ENCODE measurements around the gene NPEPPS. TPM values are rescaled to one million over a fixed set of nuclear protein-coding genes. Genes with fewer than 3 reads are reported as not detected.

The NPEPPS gene
- total and polyA plus RNA-seq, 10 donors = 19.2 to 165 (median 107) TPM

GRCh38 chr17:47638903-47639302, 108.0 kb downstream of the NPEPPS start:
- Histone ChIP-seq H3K4me1 (peaks cover 0 to 8% (median 2%) of the 10 kb centered on the region in 6 donors), H3K27ac (no peak overlapping the region), H3K9me3 (no peaks in the 10 kb centered on the region), H3K4me3 (no peak overlapping the region), H3K36me3 (peaks cover 0 to 46% (median 3%) of the 10 kb centered on the region in 6 donors), H3K27me3 (replicated peaks in 1 of 7) (no peaks in the 10 kb centered on the region)
- no peak for TF ChIP-seq POLR2A (IDR thresholded peaks at IDR 0.05)
- no peak for TF ChIP-seq POLR2AphosphoS5 (IDR thresholded peaks at IDR 0.05)
- TF ChIP-seq CTCF (IDR thresholded peaks at IDR 0.05 in 8 of 11, conservative IDR thresholded peaks at IDR 0.05 in 3 of 11) = no peak
- 84 to 92% (median 88%) methylated on average over 5 of the region's 5 CpGs for WGBS, 5 donors
- intact Hi-C loops (cut with DNase I; ENCODE audit: low total_unique reads) = no loop called here
- DNase-seq = no peak

- H3K27ac ChIP-seq = no peak overlapping the region
- no peak for TF ChIP-seq CTCF (IDR thresholded peaks at IDR 0.05 in 8 of 11, conservative IDR thresholded peaks at IDR 0.05 in 3 of 11)
- TF ChIP-seq POLR2AphosphoS5 (IDR thresholded peaks at IDR 0.05) = no peak
- TF ChIP-seq POLR2A (IDR thresholded peaks at IDR 0.05) = no peak
- WGBS, 5 donors = 87 to 91% (median 89%) methylated on average over 3 of the region's 3 CpGs
- no peak for DNase-seq
- no peaks in the 10 kb centered on the region for H3K27me3 ChIP-seq (replicated peaks in 1 of 7)
- intact Hi-C loops (cut with DNase I; ENCODE audit: low total_unique reads) = no loop called here
- peaks cover 0 to 35% (median 3%) of the 10 kb centered on the region in 6 donors for H3K36me3 ChIP-seq
- H3K4me1 ChIP-seq = peaks cover 0 to 18% (median 4%) of the 10 kb centered on the region in 6 donors
- H3K4me3 ChIP-seq = no peak overlapping the region
- H3K9me3 ChIP-seq = no peaks in the 10 kb centered on the region
Measured at GRCh38 chr17:47640076-47640475, 109.2 kb downstream of the NPEPPS start.

- whole genome bisulfite sequencing, 5 donors = 83 to 94% (median 90%) methylated on average over 4 of the region's 4 CpGs
- TF ChIP-seq CTCF (IDR thresholded peaks at IDR 0.05 in 8 of 11, conservative IDR thresholded peaks at IDR 0.05 in 3 of 11) (no peak), POLR2AphosphoS5 (IDR thresholded peaks at IDR 0.05) (no peak), POLR2A (IDR thresholded peaks at IDR 0.05) (no peak)
- no peaks in the 10 kb centered on the region for H3K27me3 ChIP-seq (replicated peaks in 1 of 7)
- H3K4me1 ChIP-seq = peaks cover 0 to 24% (median 4%) of the 10 kb centered on the region in 6 donors
- peaks cover 0 to 24% (median 3%) of the 10 kb centered on the region in 6 donors for H3K36me3 ChIP-seq
- H3K27ac ChIP-seq = no peak overlapping the region
- no peaks in the 10 kb centered on the region for H3K9me3 ChIP-seq
- DNase-seq = no peak
- no peak overlapping the region for H3K4me3 ChIP-seq
- intact Hi-C loops (cut with DNase I; ENCODE audit: low total_unique reads) = no loop called here
Measured at GRCh38 chr17:47641202-47641601, 110.3 kb downstream of the NPEPPS start.

GRCh38 chr17:47643116-47643515, 112.2 kb downstream of the NPEPPS start:
- H3K27ac ChIP-seq = no peak overlapping the region
- intact Hi-C loops (cut with DNase I; ENCODE audit: low total_unique reads) = no loop called here
- TF ChIP-seq POLR2A (IDR thresholded peaks at IDR 0.05) = no peak
- no peak for TF ChIP-seq CTCF (IDR thresholded peaks at IDR 0.05 in 8 of 11, conservative IDR thresholded peaks at IDR 0.05 in 3 of 11)
- TF ChIP-seq POLR2AphosphoS5 (IDR thresholded peaks at IDR 0.05) = no peak
- DNase-seq = no peak
- 70 to 99% (median 93%) methylated on average over 2 of the region's 2 CpGs for WGBS, 5 donors
- H3K4me1 ChIP-seq = peaks cover under 1 to 43% (median 16%) of the 10 kb centered on the region in 6 donors
- peaks cover 0 to 4% (median 0%) of the 10 kb centered on the region in 6 donors for H3K36me3 ChIP-seq
- H3K4me3 ChIP-seq = no peak overlapping the region
- no peaks in the 10 kb centered on the region for H3K27me3 ChIP-seq (replicated peaks in 1 of 7)
- H3K9me3 ChIP-seq = no peaks in the 10 kb centered on the region
